Activated T-cell treated with anti-CD3 and anti-CD28 coated beads for 24 hours (primary cell): ENCODE results near the gene P2RY2.
"Not testable (repeated sequence)": the region's sequence is repeated elsewhere in the genome, so short reads cannot be mapped to it uniquely, and the experiment has no call there.

Experiments used
- DNase-seq: peaks from one replicate; pipeline ENCODE4 v3.0.0-alpha.2; 2020; ENCODE audit warnings: low read depth

P2RY2 gene

GRCh38 chr11:73228268-73229134 lies 10.4 kb downstream of the P2RY2 start:
- no peak for DNase-seq

GRCh38 chr11:73229321-73229895 lies 11.3 kb downstream of the P2RY2 start:
- no peak for DNase-seq

GRCh38 chr11:73229896-73230875 lies 12.1 kb downstream of the P2RY2 start:
- no peak for DNase-seq

GRCh38 chr11:73230931-73231330 lies 12.8 kb downstream of the P2RY2 start:
- no peak for DNase-seq

- not testable (repeated sequence) for DNase-seq
Observed at GRCh38 chr11:73232487-73232886, 14.4 kb downstream of the P2RY2 start.

- no peak for DNase-seq
Observed at GRCh38 chr11:73233211-73233610, 15.1 kb downstream of the P2RY2 start.

- DNase-seq: no peak
Observed at GRCh38 chr11:73233692-73234470, 15.8 kb downstream of the P2RY2 start.

- no peak for DNase-seq
Observed at GRCh38 chr11:73234471-73235181, 16.5 kb downstream of the P2RY2 start.

- no peak for DNase-seq
Observed at GRCh38 chr11:73235236-73235786, 17.2 kb downstream of the P2RY2 start.

- no peak for DNase-seq
Observed at GRCh38 chr11:73236205-73236765, 18.2 kb downstream of the P2RY2 start.

- no peak for DNase-seq
Observed at GRCh38 chr11:73236854-73237253, 18.8 kb downstream of the P2RY2 start.

GRCh38 chr11:73237471-73238290 lies 19.6 kb downstream of the P2RY2 start:
- no peak for DNase-seq

GRCh38 chr11:73239111-73239521 lies 21.0 kb downstream of the P2RY2 start:
- no peak for DNase-seq

GRCh38 chr11:73239571-73240189 lies 21.6 kb downstream of the P2RY2 start:
- DNase-seq: no peak

- no peak for DNase-seq
Observed at GRCh38 chr11:73240190-73240781, 22.2 kb downstream of the P2RY2 start.

- DNase-seq: no peak
Observed at GRCh38 chr11:73241300-73241699, 23.2 kb downstream of the P2RY2 start.

GRCh38 chr11:73242251-73243092 lies 24.4 kb downstream of the P2RY2 start:
- DNase-seq: peak; percentile 70

- no peak for DNase-seq
Observed at GRCh38 chr11:73243093-73243485, 25.0 kb downstream of the P2RY2 start.
